Heart left ventricle (tissue), 13 donors: ENCODE results near the gene DMKN.

Source experiments
- POLR2A ChIP-seq, 2 donors: fragments of 450-650 bp; IDR thresholded peaks; one replicate each; pipeline ENCODE4 v1.6.1; 2017; ENCODE audit warnings: antibody characterized with exemption in 2 of 2, mild to moderate bottlenecking in 2 of 2, moderate library complexity in 2 of 2
- TF ChIP-seq, protein P1 (sequence below), 12 donors: fragments of 200-600 bp; sonication (generic) in 4 of 12; IDR thresholded peaks; one replicate each; pipeline versions ENCODE4 v1.5.0 to v1.8.0; 2018 to 2022; ENCODE audit warnings: antibody characterized with exemption in 12 of 12, mild to moderate bottlenecking in 5 of 12
- donor health status: ischemic (EF 13 %, LVEDD 7.1; RV severe dilation, severe dysfunction).
- donor health status: DM: no; HTN: yes; CAD: no.
- donor health status: DM: no; HTN: no; CAD: no.
- donor health status: ischemic (EF 25% LVEDD 6.9; RV normal size, moderate dysfunction).
- donor health status: ischemic (EF 25% LVEDD 5.7; RV mildly dilated, moderate dysfunction).
- donor health status: ischemic (EF 35%, LVEDD 5.7; RV mildly dilated, moderate dysfunction).
- donor health status: nonischemic (EF 11% LVEDD 7.7; RV severe dilation, severe dysfunction).
- donor health status: DM: yes; HTN: yes; CAD: no.
- donor health status: PGD.
- donor health status: ischemic (EF 29% LVEDD 5.4; RV normal size, mild dysfunction).
- donor health status: nonischemic (EF 23%, LVEDD 6.1; RV moderate dilation, normal function).

DNA sequence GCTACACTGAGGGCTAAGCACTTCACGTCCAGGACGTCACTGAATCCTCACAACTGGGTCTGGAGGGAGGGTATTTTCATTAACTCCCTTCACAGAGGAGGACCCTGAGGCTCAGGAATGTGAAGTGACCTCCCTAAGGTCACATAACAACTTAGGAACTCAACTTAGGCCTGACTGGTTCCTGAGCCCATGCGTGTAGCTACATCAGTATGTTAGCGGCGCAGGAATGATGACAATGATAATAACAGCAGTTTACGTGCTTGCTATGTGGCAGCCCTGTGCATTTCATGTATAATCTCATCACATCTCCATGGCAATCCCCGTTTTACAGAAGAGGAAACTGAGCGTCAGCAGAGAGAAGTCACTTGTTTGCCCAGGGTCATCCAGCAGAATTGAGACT, 41.5 kb downstream of the DMKN start:
- TF ChIP-seq, protein P1, sequence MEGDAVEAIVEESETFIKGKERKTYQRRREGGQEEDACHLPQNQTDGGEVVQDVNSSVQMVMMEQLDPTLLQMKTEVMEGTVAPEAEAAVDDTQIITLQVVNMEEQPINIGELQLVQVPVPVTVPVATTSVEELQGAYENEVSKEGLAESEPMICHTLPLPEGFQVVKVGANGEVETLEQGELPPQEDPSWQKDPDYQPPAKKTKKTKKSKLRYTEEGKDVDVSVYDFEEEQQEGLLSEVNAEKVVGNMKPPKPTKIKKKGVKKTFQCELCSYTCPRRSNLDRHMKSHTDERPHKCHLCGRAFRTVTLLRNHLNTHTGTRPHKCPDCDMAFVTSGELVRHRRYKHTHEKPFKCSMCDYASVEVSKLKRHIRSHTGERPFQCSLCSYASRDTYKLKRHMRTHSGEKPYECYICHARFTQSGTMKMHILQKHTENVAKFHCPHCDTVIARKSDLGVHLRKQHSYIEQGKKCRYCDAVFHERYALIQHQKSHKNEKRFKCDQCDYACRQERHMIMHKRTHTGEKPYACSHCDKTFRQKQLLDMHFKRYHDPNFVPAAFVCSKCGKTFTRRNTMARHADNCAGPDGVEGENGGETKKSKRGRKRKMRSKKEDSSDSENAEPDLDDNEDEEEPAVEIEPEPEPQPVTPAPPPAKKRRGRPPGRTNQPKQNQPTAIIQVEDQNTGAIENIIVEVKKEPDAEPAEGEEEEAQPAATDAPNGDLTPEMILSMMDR (IDR thresholded peaks at IDR 0.05): no peak
- TF ChIP-seq POLR2A (IDR thresholded peaks at IDR 0.05): no peak
